ENCODE measurements around the gene OR2M3. TPM values are rescaled to one million over a fixed set of nuclear protein-coding genes. Genes with fewer than 3 reads are reported as not detected.

The OR2M3 gene
- total RNA-seq: not detected

GRCh38 chr1:248196965-248197364 is at the start of gene OR2M3:
TSS of gene OR2M3 (plus strand) at chr1:248197265. CDS start at chr1:248203068, 5,803 bp downstream.
- H3K4me1 ChIP-seq: no peaks in the 10 kb centered on the region
- TF ChIP-seq CTCF (IDR thresholded peaks at IDR 0.05): no peak
- H3K27ac ChIP-seq: no peak within 1 kb of the TSS

GRCh38 chr1:248152056-248152827 is 44.8 kb upstream of the OR2M3 start:
- H3K4me1 ChIP-seq: no peaks in the 10 kb centered on the region
- H3K27me3 ChIP-seq: no peaks in the 10 kb centered on the region
- DNase-seq (ENCODE audit: low spot score): no peak
- H3K4me3 ChIP-seq: no peak overlapping the region
- TF ChIP-seq CTCF (IDR thresholded peaks at IDR 0.05): no peak
- peaks cover 0 to 16% of the 10 kb centered on the region in 2 donors for H3K9me3 ChIP-seq
- no peak overlapping the region for H3K27ac ChIP-seq
- no peaks in the 10 kb centered on the region for H3K36me3 ChIP-seq

More at GRCh38 chr1:248196965-248197364, at the start of gene OR2M3:
- H3K36me3 ChIP-seq: no peaks in the 10 kb centered on the region
- no peaks in the 10 kb centered on the region for H3K27me3 ChIP-seq
- no peak for DNase-seq (ENCODE audit: low spot score)
- H3K9me3 ChIP-seq: no peaks in the 10 kb centered on the region
- H3K4me3 ChIP-seq: no peak within 1 kb of the TSS

GRCh38 chr1:248155927-248156326 is 41.1 kb upstream of the OR2M3 start:
- Histone ChIP-seq H3K36me3 (no peaks in the 10 kb centered on the region), H3K4me1 (no peaks in the 10 kb centered on the region), H3K4me3 (no peak overlapping the region), H3K27ac (no peak overlapping the region), H3K27me3 (no peaks in the 10 kb centered on the region), H3K9me3 (no peaks in the 10 kb centered on the region)
- no peak for DNase-seq (ENCODE audit: low spot score)
- TF ChIP-seq CTCF (IDR thresholded peaks at IDR 0.05): no peak

- Histone ChIP-seq H3K27ac (no peak overlapping the region), H3K9me3 (no peaks in the 10 kb centered on the region), H3K27me3 (no peaks in the 10 kb centered on the region), H3K4me3 (no peak overlapping the region), H3K4me1 (no peaks in the 10 kb centered on the region), H3K36me3 (no peaks in the 10 kb centered on the region)
- no peak for DNase-seq (ENCODE audit: low spot score)
- TF ChIP-seq CTCF (IDR thresholded peaks at IDR 0.05): no peak
Measured at GRCh38 chr1:248158758-248159157, 38.3 kb upstream of the OR2M3 start.

- Histone ChIP-seq H3K27ac (no peak overlapping the region), H3K27me3 (no peaks in the 10 kb centered on the region), H3K4me3 (no peak overlapping the region), H3K36me3 (no peaks in the 10 kb centered on the region), H3K4me1 (no peaks in the 10 kb centered on the region), H3K9me3 (no peaks in the 10 kb centered on the region)
- TF ChIP-seq CTCF (IDR thresholded peaks at IDR 0.05): no peak
- no peak for DNase-seq (ENCODE audit: low spot score)
Measured at GRCh38 chr1:248164031-248164430, 33.0 kb upstream of the OR2M3 start.

- Histone ChIP-seq H3K4me1 (no peaks in the 10 kb centered on the region), H3K4me3 (no peak overlapping the region), H3K36me3 (no peaks in the 10 kb centered on the region), H3K27me3 (no peaks in the 10 kb centered on the region), H3K9me3 (no peaks in the 10 kb centered on the region), H3K27ac (no peak overlapping the region)
- no peak for TF ChIP-seq CTCF (IDR thresholded peaks at IDR 0.05)
- DNase-seq (ENCODE audit: low spot score): no peak
Measured at GRCh38 chr1:248165186-248165585, 31.9 kb upstream of the OR2M3 start.
